ENCODE measurements around the gene CEP85.

Gene CEP85

GRCh38 chr1:26297791-26298124 is 63.8 kb downstream of the CEP85 start:
- Histone ChIP-seq H3K27ac (no peak overlapping the region), H3K4me3 (IDR thresholded peaks at IDR 0.05; ENCODE audit: insufficient read depth, low read depth, low read length) (no peak overlapping the region), H3K36me3 (ENCODE audit: insufficient read depth) (no peaks in the 10 kb centered on the region), H3K79me2 (ENCODE audit: insufficient read depth, low read depth) (no peaks in the 10 kb centered on the region), H4K20me1 (ENCODE audit: insufficient read depth) (no peaks in the 10 kb centered on the region), H3K4me1 (ENCODE audit: low read depth, poor library complexity, severe bottlenecking) (no peaks in the 10 kb centered on the region), H3K4me2 (no peak overlapping the region), H3K9ac (no peak overlapping the region), H3K27me3 (ENCODE audit: insufficient read depth, low read depth) (no peaks in the 10 kb centered on the region), H2AFZ (ENCODE audit: low read depth) (no peak overlapping the region)
- TF ChIP-seq, protein P1, sequence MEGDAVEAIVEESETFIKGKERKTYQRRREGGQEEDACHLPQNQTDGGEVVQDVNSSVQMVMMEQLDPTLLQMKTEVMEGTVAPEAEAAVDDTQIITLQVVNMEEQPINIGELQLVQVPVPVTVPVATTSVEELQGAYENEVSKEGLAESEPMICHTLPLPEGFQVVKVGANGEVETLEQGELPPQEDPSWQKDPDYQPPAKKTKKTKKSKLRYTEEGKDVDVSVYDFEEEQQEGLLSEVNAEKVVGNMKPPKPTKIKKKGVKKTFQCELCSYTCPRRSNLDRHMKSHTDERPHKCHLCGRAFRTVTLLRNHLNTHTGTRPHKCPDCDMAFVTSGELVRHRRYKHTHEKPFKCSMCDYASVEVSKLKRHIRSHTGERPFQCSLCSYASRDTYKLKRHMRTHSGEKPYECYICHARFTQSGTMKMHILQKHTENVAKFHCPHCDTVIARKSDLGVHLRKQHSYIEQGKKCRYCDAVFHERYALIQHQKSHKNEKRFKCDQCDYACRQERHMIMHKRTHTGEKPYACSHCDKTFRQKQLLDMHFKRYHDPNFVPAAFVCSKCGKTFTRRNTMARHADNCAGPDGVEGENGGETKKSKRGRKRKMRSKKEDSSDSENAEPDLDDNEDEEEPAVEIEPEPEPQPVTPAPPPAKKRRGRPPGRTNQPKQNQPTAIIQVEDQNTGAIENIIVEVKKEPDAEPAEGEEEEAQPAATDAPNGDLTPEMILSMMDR (conservative IDR thresholded peaks at IDR 0.05; ENCODE audit: low read depth, low read length): no peak

DNA sequence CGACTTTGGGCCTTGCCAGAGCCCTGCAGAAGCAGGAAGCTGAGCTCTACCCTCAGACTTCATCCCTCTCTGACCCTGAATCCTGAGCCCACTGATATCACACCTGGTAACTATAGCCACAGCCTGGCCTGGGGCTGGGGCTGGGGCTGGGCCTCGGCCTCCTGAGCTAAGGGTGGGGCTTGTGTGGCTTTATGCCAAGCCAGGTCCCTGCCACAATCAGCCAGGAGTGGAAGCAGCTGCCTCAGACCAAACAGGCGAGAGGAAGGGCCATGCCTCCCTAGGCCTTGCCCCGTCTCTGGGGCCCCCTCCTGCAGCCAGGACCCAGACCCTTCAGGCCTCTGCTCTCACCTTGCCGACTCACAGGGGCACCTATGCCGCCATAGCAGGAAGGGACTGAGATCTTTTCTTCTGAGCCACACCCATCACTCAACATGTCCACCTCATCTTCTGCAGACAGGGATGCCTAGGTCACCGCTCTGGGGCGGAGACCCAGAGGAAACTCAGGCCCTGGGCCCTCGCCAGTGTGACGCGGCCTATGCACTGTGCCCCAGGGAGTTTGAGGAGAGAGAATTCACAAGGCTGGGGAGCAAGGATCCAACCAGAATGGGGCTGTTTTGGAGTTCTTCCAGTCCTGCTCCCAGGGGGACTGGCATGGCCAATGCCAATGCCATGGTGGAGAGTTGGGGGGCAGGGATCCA is 66.7 kb downstream of the CEP85 start:
- no peak overlapping the region for H2AFZ ChIP-seq (ENCODE audit: low read depth)
- no peak overlapping the region for H3K4me2 ChIP-seq
- H3K4me1 ChIP-seq (ENCODE audit: low read depth, poor library complexity, severe bottlenecking): peaks cover 6% of the 10 kb centered on the region
- TF ChIP-seq, protein P1 (conservative IDR thresholded peaks at IDR 0.05; ENCODE audit: low read depth, low read length): no peak
- H3K9ac ChIP-seq: no peak overlapping the region
- no peak overlapping the region for H3K4me3 ChIP-seq (IDR thresholded peaks at IDR 0.05; ENCODE audit: insufficient read depth, low read depth, low read length)
- H4K20me1 ChIP-seq (ENCODE audit: insufficient read depth): no peaks in the 10 kb centered on the region
- no peaks in the 10 kb centered on the region for H3K36me3 ChIP-seq (ENCODE audit: insufficient read depth)
- no peaks in the 10 kb centered on the region for H3K79me2 ChIP-seq (ENCODE audit: insufficient read depth, low read depth)
- no peak overlapping the region for H3K27ac ChIP-seq
- no peaks in the 10 kb centered on the region for H3K27me3 ChIP-seq (ENCODE audit: insufficient read depth, low read depth)

DNA sequence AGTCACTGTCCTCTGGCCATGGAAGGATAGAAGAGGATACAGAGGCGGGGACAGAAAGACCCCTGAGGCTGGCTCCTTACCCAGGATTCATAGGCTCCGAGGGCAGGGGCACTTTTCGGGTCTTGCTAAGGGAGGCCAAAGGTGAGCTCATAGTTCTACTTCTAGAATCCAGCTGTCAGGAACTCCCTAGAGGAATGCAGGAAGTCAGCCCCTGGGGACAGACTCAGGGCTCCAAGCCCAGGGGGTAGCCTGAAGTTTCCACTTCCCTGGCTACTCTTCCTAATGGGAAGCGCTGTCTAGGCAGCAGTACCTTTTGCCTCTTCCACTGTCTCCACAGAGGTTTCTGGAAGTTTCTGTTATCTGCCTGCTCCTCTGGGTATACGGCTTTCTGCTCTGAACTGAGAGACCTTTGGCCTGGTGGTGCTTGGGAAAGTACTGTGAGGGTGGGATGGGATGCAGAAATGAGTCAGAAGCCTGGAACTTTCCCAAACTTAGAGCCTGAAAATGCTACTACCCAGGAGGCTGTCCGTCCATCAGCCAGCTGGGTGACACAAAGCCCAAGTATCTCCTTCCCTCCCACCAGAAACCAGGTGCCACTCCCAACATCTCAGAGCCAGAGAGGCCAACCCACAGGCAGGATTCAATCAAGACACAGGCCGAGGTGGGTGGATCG is 68.9 kb downstream of the CEP85 start:
- TF ChIP-seq, protein P1 (conservative IDR thresholded peaks at IDR 0.05; ENCODE audit: low read depth, low read length): no peak
- H3K4me1 ChIP-seq (ENCODE audit: low read depth, poor library complexity, severe bottlenecking): peaks cover 18% of the 10 kb centered on the region
- no peaks in the 10 kb centered on the region for H3K36me3 ChIP-seq (ENCODE audit: insufficient read depth)
- no peak overlapping the region for H3K27ac ChIP-seq
- H3K4me2 ChIP-seq: no peak overlapping the region
- no peak overlapping the region for H2AFZ ChIP-seq (ENCODE audit: low read depth)
- no peak overlapping the region for H3K4me3 ChIP-seq (IDR thresholded peaks at IDR 0.05; ENCODE audit: insufficient read depth, low read depth, low read length)
- H4K20me1 ChIP-seq (ENCODE audit: insufficient read depth): no peaks in the 10 kb centered on the region
- H3K9ac ChIP-seq: no peak overlapping the region
- no peaks in the 10 kb centered on the region for H3K27me3 ChIP-seq (ENCODE audit: insufficient read depth, low read depth)
- no peaks in the 10 kb centered on the region for H3K79me2 ChIP-seq (ENCODE audit: insufficient read depth, low read depth)

GRCh38 chr1:26305667-26306289 is 71.8 kb downstream of the CEP85 start:
- H3K27ac ChIP-seq: peak overlapping the region; percentile 63
- TF ChIP-seq, protein P1 (conservative IDR thresholded peaks at IDR 0.05; ENCODE audit: low read depth, low read length): no peak

More at GRCh38 chr1:26305667-26306289, 71.8 kb downstream of the CEP85 start:
- Histone ChIP-seq H3K9ac (peak overlapping the region; percentile 77), H3K36me3 (ENCODE audit: insufficient read depth) (no peaks in the 10 kb centered on the region), H2AFZ (ENCODE audit: low read depth) (peak overlapping the region; percentile 96), H4K20me1 (ENCODE audit: insufficient read depth) (no peaks in the 10 kb centered on the region), H3K4me1 (ENCODE audit: low read depth, poor library complexity, severe bottlenecking) (peaks cover 19% of the 10 kb centered on the region), H3K27me3 (ENCODE audit: insufficient read depth, low read depth) (no peaks in the 10 kb centered on the region), H3K4me3 (IDR thresholded peaks at IDR 0.05; ENCODE audit: insufficient read depth, low read depth, low read length) (peak overlapping the region; percentile 91), H3K79me2 (ENCODE audit: insufficient read depth, low read depth) (no peaks in the 10 kb centered on the region), H3K4me2 (peak overlapping the region; percentile 98)

Measured in KMS-11 (cell line).